GM21367 (cell line): ENCODE results near the gene SPON2.
"Not testable (repeated sequence)": the region's sequence is repeated elsewhere in the genome, so short reads cannot be mapped to it uniquely, and the experiment has no call there.

ENCODE experiments used
- ATAC-seq: cut with Tn5 transposase; IDR thresholded peaks from one replicate; pipeline ENCODE4 v1.9.1; 2021; ENCODE audit not compliant: unreplicated experiment

SPON2 gene

DNA sequence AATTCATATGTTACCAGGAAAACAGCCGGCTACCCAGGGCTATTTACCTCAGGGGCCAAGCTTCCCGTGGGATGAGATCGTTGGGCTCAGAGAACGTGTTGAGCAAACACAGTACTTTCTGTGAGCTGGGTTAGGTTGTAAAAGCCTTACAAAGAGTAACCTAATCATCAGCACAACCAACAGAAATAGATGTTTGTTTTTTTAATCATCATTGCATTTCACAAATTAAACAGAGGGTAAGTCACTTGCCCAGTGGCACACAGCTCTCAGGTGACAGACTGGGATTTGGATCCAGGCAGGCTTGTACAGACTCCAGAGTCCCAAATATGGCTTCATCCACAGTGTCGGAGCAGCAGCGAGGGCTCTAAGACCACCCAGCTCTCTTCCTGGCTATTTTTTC, 20.1 kb downstream of the SPON2 start:
- no peak for ATAC-seq

DNA sequence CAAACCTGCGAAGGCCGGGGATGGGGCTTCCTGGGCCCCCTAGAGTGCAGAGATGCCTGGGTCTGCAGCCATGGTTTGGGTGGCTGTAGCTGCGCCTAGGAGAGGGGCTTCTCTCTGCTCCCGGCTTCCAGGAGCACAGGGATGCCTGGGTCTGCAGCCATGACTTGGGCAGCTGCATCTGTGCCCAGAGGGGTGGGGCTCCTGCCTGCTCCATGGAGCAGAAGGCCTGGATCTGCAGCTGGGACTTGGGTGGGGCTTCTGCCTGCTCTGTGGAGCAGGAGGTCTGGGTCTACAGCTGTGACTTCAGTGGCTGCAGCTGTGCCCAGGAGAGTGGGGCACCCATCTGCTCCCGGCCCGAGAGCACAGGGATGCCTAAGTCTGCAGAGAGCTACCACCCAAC, 20.8 kb downstream of the SPON2 start:
- ATAC-seq: no peak

DNA sequence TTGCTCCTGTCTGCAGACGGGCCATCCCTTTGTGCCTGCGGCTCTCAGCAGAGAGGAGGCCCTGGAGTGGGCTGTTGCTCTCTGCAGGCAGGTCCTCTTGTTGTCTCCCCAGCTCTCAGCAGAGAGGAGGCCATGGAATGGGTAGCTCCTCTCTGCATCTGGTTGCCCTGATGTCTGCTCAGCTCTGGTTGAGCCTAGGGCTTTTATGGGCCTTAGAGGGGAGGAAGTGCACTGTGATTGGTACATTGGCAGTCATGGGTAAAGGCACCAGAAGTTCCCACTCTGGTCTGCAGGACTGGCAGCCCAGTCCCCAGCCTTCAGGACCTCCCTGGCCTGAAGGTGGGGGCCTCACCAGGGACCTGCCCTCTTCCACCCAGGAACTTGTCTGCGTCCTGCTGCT, 21.5 kb downstream of the SPON2 start:
- ATAC-seq: no peak

DNA sequence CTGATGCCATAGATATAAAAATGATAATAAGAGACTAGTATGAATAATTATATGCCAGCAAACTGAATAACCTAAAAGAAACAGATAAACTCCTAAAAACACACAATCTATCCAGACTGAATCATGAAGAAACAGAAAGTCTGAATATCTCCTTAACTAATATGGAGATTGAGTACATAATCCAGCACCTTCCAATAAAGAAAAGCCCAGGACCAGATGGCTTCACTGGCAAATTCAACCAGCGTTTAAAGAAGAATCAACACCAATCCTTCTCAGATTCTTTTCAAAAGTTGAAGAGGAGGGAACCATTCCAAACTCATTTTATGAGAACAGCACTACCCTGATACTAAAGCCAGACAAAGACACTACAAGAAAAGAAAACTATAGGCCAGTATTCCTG, 32.5 kb downstream of the SPON2 start:
- ATAC-seq: no peak

DNA sequence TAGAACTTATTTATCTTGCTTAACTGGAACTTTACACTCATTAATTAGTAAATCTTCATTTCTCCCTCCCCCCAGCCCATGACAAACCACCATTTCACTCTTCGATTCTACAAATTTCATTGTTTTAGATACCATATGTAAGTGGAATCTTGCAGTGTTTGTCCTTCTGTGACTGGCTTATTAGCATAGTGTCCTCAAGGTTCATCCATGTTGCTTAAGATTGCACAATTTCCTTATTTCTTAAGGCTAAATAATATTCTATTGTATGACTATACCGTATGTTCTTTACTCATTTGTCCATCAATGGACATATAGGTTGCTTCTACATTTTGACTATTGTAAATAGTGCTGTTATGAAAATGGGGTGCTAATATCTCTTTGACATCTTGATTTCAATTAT, 34.5 kb downstream of the SPON2 start:
- ATAC-seq: no peak

DNA sequence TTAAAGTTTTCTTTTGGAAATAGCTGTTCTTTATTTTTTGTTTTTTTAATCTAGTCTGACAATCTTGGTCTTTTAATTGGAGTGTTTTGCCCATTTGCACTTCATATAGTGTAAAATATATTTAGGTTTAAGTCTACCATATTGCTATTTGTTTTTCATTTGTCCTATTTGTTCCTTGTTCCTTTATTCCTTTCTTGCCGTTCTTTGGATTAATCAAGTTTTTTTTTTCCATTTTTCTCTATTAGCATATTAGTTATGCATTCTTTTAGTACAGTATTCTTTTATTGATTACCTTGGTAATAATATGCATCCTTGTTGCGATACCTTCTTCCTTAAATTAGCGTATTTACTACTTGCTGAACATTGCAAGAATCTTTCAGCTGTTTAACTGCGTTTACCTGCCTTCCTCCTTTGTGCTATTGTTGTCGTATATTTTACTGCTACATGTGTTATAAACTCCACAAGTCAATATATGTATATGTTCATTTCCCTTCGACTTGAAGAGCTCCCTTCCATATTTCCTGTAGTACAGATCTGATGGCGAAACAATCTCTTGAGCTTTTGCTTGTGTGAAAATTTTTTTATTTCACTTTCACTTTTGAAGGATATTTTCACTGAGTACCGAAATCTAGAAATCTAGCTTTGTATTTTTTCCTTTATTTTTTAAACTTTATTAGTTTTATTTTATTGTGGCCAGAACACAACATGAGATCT, 35.2 kb downstream of the SPON2 start:
- ATAC-seq: no peak

DNA sequence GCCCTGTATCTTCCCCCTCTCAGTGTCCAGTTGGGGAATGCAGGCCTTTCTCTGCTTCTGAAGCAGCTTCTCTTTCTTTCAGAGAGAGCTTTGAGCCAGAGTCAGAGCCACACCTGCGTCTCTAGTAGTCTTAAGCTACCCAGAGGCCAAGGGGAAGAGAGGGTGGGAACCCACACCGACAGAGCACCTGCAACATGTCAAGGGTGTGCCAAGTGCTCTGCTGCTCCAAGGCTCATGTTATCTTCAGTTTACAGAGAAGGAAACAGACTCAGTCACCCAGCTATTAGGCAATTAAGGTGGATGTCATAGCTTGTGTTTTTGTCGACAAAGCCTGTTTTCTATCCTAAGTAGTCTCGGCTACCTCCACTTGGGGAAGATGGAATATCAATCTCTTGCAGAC, 36.3 kb downstream of the SPON2 start:
- no peak for ATAC-seq

DNA sequence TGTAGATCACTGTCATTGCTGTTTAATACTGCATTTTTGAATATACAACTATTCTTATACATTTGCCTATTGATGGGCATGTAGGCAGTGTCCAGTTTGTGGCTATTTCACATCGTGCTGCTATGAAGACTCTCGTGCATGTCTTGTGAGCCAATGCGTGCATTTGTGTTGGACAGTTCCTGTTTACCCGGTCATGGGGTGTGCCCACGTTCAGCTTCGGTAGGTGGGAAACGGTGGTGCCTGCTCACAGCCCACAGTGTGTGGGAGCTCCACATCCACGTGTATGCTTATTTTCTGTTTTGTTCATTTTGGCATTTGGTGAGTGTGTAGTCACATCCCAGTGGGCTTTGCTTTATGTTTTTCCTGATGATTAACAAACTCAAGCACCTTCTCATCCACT, 39.4 kb downstream of the SPON2 start:
- no peak for ATAC-seq

DNA sequence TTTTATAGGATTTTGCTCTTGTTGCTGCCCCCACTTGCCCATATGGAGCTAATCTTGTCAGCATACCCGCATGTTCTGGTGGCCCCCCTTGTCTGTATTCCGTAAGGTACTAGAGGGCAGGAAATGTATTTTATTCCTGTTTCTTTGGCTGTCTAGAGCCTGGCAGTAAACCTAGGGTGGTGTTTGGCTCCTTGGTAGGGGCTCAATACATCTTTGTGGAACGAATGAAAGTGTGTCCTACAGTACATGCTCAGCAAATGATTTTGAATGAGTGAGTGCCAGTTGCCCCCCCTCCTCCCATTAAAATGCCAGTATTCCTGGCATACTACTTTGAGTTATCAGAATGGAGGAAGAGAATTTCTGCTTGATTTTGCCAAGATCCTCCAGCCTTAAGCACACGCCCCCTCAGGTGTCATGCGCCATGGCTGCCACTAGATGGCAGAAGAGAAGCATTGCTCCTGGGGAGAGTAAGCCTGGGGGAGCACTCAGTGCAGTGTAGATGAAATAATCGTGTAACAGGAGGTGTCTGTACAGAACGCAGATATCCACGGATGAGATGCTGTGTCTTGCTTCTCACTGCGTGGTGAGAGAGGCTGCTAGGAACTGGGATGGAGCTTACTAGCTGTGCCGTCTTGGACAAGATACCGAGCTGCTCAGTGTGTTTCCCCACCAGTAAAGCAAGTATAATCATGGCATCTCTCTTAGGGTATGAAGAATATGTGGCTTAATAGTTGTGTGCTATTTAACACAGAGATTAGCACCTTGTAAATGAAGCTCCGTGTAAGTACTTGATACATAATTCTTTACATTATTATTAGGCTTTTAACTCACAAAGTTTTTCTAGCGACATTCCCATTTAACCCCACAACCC, 41.8 kb downstream of the SPON2 start:
- ATAC-seq: peak; percentile 74

DNA sequence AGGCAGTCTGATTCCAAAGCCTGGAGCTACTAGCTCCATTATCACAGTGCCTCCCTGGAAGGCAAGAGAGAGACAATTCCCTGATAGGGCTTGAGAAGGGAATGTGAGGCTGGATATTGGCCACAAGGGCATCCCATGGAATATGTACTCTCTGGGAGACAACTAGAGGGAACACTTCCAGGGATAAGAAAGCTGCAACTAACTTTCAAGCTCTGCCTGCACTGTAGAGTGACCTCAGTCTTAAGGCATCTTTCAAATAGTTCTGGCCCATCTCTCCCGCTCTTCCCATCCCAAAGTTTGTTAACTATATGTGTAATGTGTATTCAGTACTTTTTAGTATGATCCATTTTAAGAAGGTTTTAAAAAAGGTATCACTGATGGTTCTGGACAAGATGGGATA, 45.9 kb downstream of the SPON2 start:
- ATAC-seq: no peak

DNA sequence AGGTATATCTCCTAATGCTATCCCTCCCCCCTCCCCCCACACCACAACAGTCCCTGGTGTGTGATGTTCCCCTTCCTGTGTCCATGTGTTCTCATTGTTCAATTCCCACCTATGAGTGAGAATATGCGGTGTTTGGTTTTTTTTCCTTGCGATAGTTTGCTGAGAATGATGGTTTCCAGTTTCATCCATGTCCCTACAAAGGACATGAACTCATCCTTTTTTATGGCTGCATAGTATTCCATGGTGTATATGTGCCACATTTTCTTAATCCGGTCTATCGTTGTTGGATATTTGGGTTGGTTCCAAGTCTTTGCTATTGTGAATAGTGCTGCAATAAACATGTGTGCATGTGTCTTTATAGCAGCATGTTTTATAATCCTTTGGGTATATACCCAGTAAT, 46.9 kb downstream of the SPON2 start:
- ATAC-seq: not testable (repeated sequence)

DNA sequence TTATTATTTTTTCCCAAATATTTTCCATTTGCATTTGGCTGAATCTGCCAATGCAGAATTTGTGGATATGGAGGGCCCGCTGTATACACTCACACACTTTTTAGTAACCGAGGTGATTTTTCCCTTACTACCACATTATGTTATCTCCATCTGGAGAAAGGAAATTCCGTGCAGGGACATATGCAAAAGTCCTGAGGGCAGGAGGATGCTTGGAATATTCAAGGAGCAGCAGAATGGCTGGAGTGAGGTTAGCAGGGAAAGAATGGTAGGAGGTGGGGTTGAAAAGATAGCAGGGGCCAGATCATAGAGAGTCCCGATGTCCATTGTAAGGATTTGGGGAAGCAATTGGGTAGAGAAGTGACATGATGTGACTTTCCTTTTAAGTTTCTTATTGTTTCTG, 47.6 kb downstream of the SPON2 start:
- no peak for ATAC-seq

DNA sequence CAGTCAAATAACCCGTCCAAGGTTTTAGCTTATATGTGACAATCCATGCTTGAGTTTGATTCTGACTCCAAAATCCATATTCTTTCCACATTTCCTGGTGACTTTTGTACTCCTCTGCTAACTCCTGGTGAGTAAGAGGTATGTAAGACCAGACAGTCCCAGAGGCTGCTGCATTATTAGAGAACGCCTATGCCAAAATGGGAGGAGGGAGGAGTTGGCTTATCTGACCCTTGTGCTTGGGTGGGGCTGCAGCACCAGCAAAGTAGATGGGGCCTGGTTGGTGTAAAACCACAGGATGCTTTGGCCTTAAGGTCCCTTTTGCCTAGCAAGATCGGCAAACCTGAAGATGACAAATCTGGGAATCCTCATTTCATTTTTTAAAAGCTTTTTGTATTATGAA, 49.9 kb downstream of the SPON2 start:
- no peak for ATAC-seq
